Hepatocyte (in vitro differentiated cells): ENCODE results near the gene DUSP6.
"Not testable (repeated sequence)": the region's sequence is repeated elsewhere in the genome, so short reads cannot be mapped to it uniquely, and the experiment has no call there.

ENCODE experiments used
- EZH2phosphoT487 ChIP-seq: fragments of 200-600 bp; sonication (generic); IDR thresholded peaks from one replicate; pipeline ENCODE4 v1.6.1; 2018; ENCODE audit warnings: antibody characterized with exemption, mild to moderate bottlenecking, low read depth, moderate library complexity; ENCODE audit not compliant: unreplicated experiment, severe bottlenecking
- TF ChIP-seq, protein P1 (sequence below): fragments of 200-600 bp; sonication (generic); IDR thresholded peaks from 2 replicates; pipeline ENCODE4 v1.5.1; 2016; ENCODE audit warnings: antibody characterized with exemption, mild to moderate bottlenecking; ENCODE audit not compliant: poor library complexity

GRCh38 chr12:89337136-89337535 is 15.2 kb downstream of the DUSP6 start:
- TF ChIP-seq, protein P1, sequence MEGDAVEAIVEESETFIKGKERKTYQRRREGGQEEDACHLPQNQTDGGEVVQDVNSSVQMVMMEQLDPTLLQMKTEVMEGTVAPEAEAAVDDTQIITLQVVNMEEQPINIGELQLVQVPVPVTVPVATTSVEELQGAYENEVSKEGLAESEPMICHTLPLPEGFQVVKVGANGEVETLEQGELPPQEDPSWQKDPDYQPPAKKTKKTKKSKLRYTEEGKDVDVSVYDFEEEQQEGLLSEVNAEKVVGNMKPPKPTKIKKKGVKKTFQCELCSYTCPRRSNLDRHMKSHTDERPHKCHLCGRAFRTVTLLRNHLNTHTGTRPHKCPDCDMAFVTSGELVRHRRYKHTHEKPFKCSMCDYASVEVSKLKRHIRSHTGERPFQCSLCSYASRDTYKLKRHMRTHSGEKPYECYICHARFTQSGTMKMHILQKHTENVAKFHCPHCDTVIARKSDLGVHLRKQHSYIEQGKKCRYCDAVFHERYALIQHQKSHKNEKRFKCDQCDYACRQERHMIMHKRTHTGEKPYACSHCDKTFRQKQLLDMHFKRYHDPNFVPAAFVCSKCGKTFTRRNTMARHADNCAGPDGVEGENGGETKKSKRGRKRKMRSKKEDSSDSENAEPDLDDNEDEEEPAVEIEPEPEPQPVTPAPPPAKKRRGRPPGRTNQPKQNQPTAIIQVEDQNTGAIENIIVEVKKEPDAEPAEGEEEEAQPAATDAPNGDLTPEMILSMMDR = not testable (repeated sequence)
- not testable (repeated sequence) for TF ChIP-seq EZH2phosphoT487
